HG03025 (cell line): Measurements from ENCODE around the gene DEUP1.
"Not testable (repeated sequence)": the region's sequence is repeated elsewhere in the genome, so short reads cannot be mapped to it uniquely, and the experiment has no call there.

Source experiments
- ATAC-seq: cut with Tn5 transposase; IDR thresholded peaks from one replicate; pipeline ENCODE4 v1.9.1; 2021; ENCODE audit warnings: mild to moderate bottlenecking, moderate library complexity; ENCODE audit not compliant: unreplicated experiment, low FRiP score

DEUP1 gene, protein sequence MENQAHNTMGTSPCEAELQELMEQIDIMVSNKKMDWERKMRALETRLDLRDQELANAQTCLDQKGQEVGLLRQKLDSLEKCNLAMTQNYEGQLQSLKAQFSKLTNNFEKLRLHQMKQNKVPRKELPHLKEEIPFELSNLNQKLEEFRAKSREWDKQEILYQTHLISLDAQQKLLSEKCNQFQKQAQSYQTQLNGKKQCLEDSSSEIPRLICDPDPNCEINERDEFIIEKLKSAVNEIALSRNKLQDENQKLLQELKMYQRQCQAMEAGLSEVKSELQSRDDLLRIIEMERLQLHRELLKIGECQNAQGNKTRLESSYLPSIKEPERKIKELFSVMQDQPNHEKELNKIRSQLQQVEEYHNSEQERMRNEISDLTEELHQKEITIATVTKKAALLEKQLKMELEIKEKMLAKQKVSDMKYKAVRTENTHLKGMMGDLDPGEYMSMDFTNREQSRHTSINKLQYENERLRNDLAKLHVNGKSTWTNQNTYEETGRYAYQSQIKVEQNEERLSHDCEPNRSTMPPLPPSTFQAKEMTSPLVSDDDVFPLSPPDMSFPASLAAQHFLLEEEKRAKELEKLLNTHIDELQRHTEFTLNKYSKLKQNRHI

DNA sequence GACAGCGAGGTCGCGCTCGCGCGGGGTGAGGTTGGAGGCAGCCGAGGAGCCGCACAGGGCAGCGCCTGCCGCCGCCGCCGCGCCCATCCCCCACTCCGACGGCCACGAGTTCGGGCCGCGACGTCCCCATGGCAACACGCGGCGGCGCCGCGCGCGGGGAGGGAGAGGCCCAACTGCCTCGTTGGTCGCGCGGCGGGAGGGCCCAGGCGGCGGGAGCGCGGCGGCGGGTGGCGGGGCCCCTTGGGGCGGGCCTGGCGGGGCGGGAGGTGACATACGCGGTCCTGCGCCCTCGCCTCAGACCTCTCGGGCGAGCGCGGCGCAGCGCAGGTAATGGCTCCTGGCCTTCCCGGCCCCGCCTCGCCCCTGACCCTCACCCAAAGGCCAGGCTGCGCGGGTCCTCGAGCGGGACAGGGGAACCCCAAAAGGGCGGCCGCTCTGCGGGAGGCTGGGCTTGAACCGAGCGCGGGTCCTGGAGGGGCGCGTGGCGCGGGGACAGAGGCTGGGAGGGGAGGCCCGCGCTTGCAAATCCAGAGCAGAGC is at the start of gene DEUP1:
Gene DEUP1, plus strand, starts transcription at position 297 of the 539 bp plus-strand sequence. CDS start 1,518 bp downstream, outside the sequence.
- no peak for ATAC-seq

GRCh38 chr11:93285430-93285829 is 45.1 kb upstream of the DEUP1 start:
- ATAC-seq, result no peak

GRCh38 chr11:93287434-93287833 is 43.1 kb upstream of the DEUP1 start:
- ATAC-seq, result no peak

- no peak for ATAC-seq
Observed at GRCh38 chr11:93288079-93288478, 42.5 kb upstream of the DEUP1 start.

DNA sequence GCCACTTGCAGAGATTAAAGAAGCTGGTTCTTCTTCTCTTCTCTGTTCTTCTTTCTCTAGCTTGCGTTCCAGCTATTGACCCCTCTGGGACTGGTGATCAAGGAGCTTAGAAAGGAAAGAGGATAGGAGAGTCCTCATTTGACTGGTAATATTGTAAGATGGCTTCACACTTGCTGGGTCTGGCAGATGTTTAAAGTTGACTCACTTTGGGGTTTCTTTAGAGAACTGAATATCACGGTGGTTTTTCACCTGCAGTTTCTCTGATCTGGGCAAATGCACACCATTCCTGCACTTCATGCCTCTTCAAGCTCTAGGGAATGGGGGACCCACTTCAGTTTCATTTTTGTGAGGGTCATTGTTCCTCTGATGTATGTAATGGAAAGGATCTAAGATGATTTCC is 41.8 kb upstream of the DEUP1 start:
- no peak for ATAC-seq

DNA sequence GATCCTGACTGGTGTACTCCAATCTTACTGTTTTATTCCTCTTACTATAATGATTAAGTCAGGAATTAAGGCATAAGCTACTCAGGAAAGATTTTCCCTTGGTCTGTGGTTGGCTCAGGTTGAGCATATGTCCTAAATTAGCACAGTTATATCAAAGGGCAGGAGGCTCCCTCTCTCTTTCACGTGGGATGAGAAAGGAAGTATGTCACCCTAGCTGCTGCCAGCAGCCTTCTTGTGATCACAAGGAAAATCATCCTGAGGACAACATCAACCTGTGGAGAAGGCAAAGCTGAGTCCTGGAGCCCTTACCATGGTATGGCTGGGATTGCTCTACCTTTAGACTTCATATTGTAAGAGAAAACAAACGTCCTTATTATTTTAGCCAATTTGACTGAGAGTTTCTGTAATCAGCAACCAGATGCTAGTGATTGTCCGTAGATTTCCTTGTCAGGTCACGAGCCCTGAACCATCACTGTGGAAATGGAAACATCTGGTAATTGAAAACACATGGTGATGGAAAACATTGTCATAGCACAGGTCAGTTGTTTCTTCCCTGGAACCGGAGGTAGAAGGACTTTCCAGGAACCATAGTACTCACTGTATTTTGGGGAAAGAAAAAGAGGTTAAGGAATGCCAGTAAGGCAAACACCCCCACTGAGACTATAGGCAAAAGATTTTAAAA is 40.6 kb upstream of the DEUP1 start:
- ATAC-seq, result no peak

DNA sequence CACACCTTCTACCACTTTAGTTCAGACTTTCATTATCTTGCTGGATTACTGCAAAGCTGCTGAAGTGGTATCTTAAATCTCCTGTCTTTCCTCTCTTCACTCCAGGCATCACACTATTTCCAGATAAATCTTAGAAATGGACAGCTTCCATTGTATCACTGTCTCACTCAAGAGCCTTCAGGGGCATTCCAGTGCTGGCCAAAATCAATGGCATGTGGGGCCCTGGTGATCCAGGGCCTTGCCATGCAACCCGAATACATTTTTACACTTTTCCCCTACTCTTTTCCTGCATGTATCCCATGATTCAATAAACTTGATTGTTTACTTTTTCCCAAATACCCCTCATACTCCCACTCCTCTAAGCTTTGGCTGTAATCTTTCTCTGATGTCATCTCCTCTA is 39.4 kb upstream of the DEUP1 start:
- no peak for ATAC-seq

GRCh38 chr11:93291898-93292297 is 38.6 kb upstream of the DEUP1 start:
- ATAC-seq, result no peak

GRCh38 chr11:93295921-93296575 is 34.5 kb upstream of the DEUP1 start:
- no peak for ATAC-seq

DNA sequence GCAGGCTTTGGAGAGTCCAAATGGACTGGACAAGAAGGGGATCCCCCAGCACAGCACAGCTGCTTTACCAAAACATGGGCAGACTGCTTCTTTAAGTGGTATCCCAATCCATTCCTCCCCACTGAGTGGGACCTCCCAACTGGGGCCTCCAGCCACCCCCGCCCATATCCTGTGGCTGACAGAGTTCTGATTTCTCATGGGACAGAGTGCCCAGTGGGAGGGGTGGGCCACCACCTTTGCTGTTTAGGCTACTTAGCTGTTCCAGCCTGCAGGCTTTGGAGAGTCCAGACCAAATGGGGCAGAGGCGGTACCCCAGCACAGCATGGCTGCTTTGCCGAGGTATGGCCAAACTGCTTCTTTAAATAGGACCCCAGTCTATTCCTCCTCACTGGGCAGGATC is 26.9 kb upstream of the DEUP1 start:
- ATAC-seq, result no peak

- not testable (repeated sequence) for ATAC-seq
Observed at GRCh38 chr11:93314399-93314798, 16.1 kb upstream of the DEUP1 start.

GRCh38 chr11:93319224-93319839 is 11.2 kb upstream of the DEUP1 start:
- no peak for ATAC-seq

GRCh38 chr11:93320230-93320629 is 10.3 kb upstream of the DEUP1 start:
- ATAC-seq, result no peak

DNA sequence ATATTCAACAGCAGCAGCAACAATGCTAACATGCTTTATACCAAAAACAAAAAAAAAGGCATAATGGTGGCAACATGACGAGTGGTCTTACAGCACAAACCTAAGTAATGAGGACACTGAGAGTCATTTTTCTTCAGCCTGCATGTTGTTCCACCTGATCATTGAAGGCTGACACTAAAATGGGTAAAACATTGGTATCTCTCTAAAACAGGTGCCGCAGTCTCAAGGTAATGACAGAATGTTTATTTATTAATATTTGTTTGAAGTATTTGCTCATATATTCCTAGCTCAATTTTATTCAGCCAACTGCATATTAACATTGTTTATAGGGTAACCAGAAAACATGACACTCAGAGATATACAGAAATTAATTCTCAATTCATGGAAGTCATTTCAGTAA is 8.3 kb upstream of the DEUP1 start:
- no peak for ATAC-seq

- no peak for ATAC-seq
Observed at GRCh38 chr11:93323747-93324146, 6.8 kb upstream of the DEUP1 start.

- ATAC-seq, result no peak
Observed at GRCh38 chr11:93324500-93324899, 6.0 kb upstream of the DEUP1 start.

DNA sequence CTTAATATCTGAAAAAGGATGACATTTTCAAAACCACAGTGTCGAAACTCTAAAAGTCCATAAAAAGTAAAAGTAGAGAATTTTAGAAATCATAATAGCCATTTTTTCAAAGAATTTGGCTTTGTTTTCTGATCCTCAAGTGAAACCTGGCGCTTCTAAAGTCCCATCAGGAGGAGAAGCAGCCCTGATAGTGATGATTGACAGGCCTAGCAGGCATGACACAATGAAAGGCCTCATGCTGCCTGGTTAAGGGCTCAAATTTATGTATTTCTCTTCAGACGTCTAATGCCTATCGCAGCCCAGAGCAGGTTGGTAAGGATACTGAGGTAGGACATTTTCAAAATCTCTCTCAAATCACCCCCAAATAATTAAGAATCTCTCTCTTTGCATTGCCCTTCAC is 3.9 kb upstream of the DEUP1 start:
- no peak for ATAC-seq

DNA sequence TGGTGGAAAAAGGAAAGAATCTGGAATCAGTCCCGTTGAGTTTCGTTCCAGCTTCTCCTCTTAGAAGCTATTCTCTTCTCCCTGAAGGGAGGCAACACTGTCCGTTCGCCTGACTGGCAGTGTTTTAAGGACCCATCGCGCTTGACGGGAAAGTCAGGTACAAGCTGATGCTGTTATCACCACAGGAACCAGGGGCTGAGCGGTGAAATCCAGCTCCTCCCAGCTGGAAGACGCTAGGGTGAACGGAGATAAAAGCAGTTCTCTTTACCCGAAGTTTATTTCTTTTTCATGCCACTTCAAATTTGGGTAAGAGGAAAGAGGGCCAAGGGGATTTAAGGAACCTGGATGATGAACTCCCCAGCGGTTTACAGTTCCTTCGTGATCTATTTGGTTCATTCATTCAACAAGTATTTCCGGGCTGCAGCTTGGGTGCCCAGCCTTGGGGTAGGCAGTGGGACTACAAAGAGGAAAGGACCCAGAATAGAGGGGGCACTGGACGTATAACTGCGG is 551 bp upstream of the DEUP1 start:
- no peak for ATAC-seq

- ATAC-seq, result no peak
Observed at GRCh38 chr11:93340223-93340622, 9.7 kb downstream of the DEUP1 start.

DNA sequence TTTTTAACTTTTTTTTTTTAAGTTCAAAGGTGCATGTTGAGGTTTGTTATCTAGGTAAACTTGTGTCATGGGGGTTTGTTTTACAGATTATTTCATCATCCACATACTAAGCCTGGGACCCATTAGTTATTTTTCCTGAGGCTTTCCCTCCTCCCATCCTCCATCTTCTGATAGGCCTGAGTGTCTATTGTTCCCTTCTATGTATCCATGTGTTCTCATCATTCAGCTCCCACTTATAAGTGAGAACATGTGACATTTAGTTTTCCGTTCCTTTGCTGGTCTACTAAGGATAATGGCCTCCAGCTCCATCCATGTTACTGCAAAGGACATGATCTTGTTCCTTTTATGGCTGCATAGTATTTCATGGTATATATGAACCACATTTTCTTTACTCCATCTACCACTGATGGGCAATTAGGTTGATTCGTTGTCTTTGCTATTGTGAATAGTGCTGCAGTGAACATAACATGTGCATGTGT is 14.4 kb downstream of the DEUP1 start:
- no peak for ATAC-seq
